Stimulated activated CD8-positive, alpha-beta memory T cell treated with anti-CD3 and anti-CD28 coated beads, Interleukin-15, amount 100 ng/mL, for 24 hours (primary cell): ENCODE results near the gene TSC1.

Source experiments
- DNase-seq: peaks from one replicate; pipeline ENCODE4 v3.0.0-alpha.2; 2020; ENCODE audit warnings: low read depth

The TSC1 gene

DNA sequence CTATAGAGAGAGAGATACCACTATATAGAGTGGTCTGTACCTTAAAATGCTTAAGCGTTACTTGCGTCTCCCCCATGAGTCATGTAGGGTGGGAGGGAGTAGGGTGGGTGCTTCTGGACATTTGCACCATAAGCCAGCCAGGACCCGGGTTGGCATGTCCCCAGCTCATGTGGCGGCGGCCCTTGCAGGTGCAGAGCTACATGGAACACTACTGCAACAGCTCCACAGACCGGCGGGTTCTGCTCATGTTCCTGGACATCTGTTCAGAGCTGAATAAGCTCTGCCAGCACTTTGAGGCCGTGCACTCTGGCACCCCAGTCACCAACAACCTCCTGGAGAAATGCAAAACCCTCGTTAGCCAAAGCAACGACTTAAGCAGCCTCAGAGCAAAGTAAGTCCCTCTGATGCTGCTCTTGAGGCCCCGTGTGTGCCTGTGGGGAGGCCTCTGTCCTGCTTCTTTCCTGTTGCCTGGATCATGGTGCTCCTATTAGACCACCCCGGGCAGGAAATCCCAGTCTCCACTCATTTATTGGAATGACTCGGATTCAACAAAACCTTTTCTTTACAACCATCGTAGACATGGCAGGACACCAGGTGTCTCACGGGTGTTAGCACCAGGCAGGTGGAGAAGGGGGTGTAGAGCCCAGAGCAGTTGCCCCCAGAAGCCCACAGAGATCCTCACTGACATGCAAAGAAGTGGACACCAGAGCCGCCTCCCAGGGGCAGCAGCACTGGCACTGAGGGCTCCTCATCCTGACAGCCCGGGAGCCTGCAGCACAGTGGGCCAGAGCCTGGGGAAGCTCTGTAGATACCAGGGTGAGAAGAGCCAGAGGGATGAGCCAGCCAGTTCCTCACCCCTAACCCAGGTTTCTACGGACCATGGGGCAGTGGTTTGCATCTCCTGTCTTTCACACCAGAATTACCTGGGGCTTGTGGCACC is 57.0 kb downstream of the TSC1 start:
- no peak for DNase-seq

DNA sequence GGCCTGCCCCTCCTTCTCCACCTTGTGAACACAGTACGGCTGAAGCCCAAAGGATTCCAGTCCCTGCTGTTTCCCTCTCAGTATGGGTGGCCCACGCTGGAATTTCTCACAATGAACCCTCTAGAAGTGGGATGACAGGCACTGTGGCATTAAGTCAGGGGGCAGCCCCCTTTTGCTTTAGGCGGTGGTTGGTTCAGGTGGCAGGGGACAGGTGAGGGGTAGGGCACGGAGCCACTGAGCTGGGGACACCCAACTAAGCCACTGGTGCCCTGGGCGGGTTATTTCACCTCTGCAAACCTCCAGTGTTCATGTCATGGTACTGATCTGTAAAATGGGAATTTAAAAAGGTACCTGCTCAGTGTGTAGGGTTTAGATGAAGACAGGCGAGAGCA is 58.1 kb downstream of the TSC1 start:
- no peak for DNase-seq

- no peak for DNase-seq
These were observed 58.6 kb downstream of the TSC1 start for GRCh38 chr9:132885720-132886333.

DNA sequence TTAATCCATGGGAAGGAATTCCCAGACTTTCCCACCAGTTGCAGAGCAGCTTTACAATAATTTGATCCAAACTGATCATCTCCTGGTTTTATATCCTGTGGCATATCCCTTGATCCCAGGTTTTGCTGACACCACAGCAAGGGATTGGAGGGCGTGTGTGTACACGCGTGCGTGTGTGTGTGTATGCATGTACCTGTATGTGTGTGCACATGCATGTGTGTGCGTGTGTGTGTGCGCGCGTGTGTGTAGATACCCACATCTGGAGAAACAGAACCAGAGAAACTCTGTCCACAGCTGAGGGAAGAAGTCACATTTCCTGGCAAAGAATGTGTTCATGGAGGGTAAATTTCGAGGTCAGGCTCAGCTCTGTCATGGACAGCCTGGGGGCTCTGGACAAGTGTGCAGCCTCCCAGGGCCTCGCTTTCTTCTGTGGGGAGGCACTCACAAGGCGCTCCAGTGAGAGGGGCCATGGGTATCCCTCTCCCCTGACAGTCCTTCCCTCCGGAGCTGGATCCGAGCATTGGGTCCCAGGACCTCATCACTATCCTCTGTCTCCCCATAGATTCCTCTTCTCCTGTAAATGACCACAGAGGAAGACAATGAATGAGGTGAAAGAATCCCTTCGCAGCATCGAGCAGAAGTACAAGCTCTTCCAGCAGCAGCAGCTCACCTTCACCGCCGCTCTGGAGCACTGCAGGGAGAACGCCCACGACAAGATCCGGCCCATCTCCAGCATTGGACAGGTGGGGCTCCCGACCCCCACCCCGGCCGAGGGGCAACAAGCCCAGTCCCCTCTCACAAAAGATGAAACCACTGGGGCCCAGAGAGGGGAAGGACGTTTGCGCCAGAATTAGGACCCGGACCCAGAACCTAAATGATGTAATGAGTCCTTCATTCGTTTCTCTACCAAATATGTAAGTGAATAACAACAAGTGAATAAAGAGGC is 60.8 kb downstream of the TSC1 start:
- DNase-seq, result no peak

- DNase-seq, result no peak
These were observed 61.8 kb downstream of the TSC1 start for GRCh38 chr9:132882616-132883015.

DNA sequence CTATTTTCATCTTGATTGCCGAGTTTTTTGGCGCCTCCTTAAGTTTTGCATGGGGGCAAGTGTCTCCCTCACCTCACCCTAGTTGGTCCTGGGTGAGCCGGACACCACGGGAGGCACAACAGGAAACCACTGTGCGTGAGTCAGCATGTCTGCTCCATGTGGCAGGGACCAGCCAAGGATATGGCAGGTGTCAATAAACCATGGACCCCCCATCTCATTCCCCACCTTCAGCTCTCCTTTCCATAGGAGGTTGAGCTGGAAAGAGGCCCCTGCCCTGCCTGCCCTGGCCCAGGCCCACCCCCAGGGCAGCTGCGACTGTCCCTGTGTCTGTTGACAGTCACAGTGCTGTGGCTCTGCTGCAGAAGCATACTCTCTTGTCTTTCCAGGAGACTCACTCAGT is 62.6 kb downstream of the TSC1 start:
- DNase-seq, result no peak

GRCh38 chr9:132880324-132880661 is 64.1 kb downstream of the TSC1 start:
- no peak for DNase-seq

- DNase-seq, result no peak
These were observed 64.7 kb downstream of the TSC1 start for GRCh38 chr9:132879457-132880323.

DNA sequence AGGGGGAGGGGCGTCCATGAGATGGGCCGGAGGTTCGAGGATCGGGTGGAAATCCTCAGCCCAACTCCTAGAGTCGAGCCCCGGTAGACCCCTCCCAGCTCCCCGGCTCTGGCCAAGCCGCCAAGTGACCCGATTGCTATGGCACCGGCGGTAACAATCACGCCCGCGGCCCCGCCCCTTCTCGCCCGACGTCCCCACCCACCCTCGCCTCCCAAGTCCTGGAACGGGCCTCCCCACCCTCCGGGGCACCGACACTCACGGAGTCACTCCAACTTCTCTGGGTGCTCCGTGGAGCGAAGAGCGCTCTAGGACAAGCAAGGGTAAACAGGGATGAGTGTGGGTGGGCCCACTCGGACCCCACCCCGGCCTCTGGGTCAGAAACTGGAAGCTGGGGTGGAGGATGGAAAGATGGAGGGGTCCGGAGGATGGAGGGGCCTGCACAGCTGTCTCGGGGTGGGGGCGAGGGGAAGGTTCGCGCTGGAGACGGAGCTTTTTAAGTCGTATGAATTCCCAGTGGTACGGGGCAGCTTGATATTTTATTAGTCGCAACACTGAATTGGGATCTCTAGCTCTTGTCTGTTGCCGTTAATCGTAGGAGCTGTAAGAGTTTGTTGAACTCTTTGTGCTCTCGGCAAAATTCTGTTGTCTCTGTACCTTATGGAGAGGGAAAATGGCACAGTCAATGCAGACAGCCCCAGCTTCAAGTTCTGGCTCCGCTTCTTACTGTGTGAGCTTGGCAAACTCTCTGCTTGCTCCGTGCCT is 65.5 kb downstream of the TSC1 start, which contains the start of gene SPACA9:
TSS of gene SPACA9 (plus strand) at position 204 of the 762 bp plus-strand sequence. CDS start 5,050 bp downstream, outside the sequence.
- DNase-seq, result no peak

DNA sequence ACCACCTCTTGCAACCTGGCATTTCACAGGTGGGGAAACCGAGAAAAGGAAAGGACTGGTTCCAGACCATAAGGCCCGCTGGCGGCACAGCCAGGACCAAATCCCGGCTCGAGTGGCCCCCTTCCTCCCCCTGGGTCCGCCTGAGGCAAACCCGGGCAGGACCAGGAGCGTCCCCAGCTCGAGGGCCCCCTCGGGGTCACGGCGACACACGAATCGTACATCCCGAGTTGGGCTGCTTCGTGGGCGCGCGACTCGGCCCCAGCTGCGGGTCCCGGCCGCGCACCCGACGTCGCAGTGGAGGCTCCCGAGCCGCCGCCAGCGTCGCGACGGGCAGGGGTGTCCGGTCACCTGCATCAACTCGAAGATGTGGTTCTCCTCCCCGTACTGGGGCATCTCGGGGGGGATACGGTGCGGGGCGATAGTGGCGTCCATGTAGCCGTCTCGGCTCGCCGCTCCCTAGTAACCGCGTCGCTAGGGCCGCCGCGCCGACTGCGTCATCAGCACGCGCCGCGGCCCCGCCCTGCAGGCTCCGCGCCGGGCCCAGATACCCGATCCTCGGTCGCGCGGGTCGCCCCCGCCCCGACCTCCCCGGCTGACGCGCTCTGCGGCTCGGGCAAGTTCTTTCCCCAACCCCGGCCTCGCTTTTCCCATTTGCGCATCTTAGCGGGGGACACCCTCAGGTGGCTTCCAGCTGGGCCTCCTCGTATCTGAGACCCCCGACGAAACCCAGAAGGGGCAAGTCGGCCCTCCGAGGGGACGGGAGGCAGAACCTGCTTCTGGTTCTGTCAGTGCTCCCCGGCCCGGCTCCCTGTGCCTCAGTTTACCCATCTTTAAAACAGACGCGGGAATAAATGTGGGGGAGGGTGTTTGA is 66.4 kb downstream of the TSC1 start, which contains the start of gene AK8:
TSS of gene AK8 (minus strand) at position 461 of the 871 bp plus-strand sequence. CDS start at position 432, 29 bp downstream.
- DNase-seq, result peak; percentile 69

GRCh38 chr9:132877458-132877823 is 67.0 kb downstream of the TSC1 start:
- no peak for DNase-seq

- DNase-seq, result no peak
These were observed 67.6 kb downstream of the TSC1 start for GRCh38 chr9:132876849-132877248.

DNA sequence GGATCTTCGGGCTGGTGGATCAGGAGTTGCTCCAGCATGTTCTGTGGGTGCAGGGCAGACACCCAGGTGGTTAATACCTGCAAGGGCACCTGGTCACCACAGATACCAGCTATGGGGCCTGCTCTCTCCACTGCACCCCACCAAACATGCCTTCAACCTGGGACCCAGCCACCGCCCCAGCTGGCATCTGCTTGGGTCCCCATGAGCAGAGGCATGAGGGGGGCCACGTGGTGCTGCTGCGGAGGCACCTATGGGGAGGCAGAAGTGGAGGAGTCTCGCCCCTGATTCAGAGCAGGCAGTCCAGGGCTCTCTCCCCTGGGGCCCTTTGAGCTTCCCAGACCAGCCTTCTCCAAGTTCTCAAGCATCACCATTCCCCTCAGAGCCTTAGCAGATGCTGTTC is 69.3 kb downstream of the TSC1 start:
- DNase-seq, result no peak

GRCh38 chr9:132873403-132873802 is 71.0 kb downstream of the TSC1 start:
- no peak for DNase-seq

DNA sequence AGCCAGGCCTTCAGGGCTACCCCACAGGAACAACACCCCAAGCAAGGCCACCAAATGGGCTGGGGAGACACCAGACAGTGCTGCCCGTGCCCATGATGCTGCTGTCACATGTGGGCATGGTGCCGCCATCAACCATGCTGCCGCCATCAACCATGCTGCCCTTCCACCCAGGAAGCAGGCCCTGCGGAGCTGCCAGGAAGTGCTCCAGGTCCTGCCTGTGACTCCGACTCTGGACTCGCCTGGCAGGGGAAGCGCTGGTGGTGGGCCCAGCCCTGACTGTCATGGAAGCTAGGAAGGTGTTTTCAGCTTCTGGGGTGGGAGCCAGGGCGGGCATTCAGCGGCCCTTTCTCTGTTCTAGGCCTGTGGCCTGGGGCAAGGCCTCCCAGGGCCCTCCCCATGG is 75.2 kb downstream of the TSC1 start:
- DNase-seq, result no peak

- DNase-seq, result no peak
These were observed 77.5 kb downstream of the TSC1 start for GRCh38 chr9:132866898-132867297.

- no peak for DNase-seq
These were observed 79.7 kb downstream of the TSC1 start for GRCh38 chr9:132864691-132865090.

DNA sequence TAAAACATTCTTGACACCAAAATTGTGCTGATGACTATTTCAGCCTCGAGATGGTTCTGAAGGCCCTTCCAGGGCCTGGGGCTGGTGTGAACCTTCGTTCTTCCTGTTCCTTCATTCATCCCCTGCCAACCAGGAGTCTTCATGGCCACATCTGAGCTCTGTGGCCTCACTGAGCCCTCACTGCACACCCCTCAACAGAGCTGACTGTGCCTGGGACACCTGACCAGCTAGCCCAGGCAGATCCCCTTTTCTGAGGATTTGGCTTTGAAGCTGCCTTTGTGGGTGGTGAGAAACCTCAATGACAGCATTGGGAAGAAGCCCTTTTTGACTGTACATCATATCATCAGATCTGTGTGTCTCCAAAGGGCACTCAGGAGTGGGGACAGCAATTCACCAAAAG is 80.1 kb downstream of the TSC1 start:
- no peak for DNase-seq

GRCh38 chr9:132863096-132863495 is 81.3 kb downstream of the TSC1 start:
- DNase-seq, result no peak

DNA sequence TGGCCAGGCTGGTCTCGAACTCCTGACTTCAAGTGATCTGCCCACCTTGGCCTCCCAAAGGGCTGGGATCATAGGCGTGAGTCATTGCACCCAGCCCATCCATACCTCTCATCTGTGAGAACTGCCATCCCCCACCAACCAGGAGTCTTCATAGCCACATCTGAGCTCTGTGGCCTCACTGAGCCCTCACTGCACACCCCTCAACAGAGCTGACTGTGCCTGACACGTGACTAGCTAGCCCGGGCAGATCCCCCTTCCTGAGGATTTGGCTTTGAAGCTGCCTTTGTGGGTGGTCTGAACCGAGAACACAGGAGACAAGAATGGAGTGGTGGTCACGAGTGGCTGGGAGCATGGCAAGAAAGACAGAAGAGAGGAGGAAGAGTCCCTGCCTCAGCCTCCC is 81.9 kb downstream of the TSC1 start:
- no peak for DNase-seq
